GM12878 (cell line): ENCODE measurements around the gene COL2A1. TPM values are rescaled to one million over a fixed set of nuclear protein-coding genes. Genes with fewer than 3 reads are reported as not detected.

Experiments used
- ATAC-seq: fragments of 200-7000 bp; cut with Tn5 transposase; 3 replicates; pipeline ENCODE4 v1.9.1; 2020; ENCODE audit warnings: mild to moderate bottlenecking, moderate library complexity
- BruUV-seq: library from RNA; stranded (reverse); fragments of 400-500 nt; replicated peaks from 2 replicates; lab custom pipeline; 2021; lab: Mats Ljungman, UMichigan
- CTCF ChIA-PET: fragments of 300-600 bp; sonication (Branson Sonifier 250); formaldehyde crosslinking; extraction: SDS; loops from one replicate; lab custom pipeline; 2021; ENCODE audit warnings: inconsistent platforms; lab: Yijun Ruan, JAX
- POLR2A ChIA-PET: fragments of 350-600 bp; formaldehyde crosslinking; extraction: SDS; loops from one replicate; lab custom pipeline; 2021; ENCODE audit warnings: inconsistent platforms; lab: Charles Lee
- RAD21 ChIA-PET: fragments of 300-600 bp; sonication (Branson Sonifier 250); formaldehyde crosslinking; loops from one replicate; lab custom pipeline; 2023; ENCODE audit warnings: antibody characterized with exemption; ENCODE audit not compliant: unreplicated experiment; lab: Charles Lee
- SMC1A ChIA-PET: fragments of 300-600 bp; sonication (Branson Sonifier 250); formaldehyde crosslinking; loops from one replicate; lab custom pipeline; 2023; ENCODE audit not compliant: unreplicated experiment, uncharacterized antibody; lab: Charles Lee
- DNase-seq: peaks from one replicate; pipeline ENCODE4 v3.0.0-alpha.2; 2011; ENCODE audit warnings: low read depth, low spot score
- FAIRE-seq: peaks from 3 replicates; lab custom pipeline; 2011; peaks lifted over from hg19 to GRCh38; lab: Jason Lieb, UNC
- H2AFZ ChIP-seq: 2 replicates; pipeline ENCODE4 v1.6.0; 2011; ENCODE audit warnings: low read depth, low read length, control low read depth; ENCODE audit not compliant: control insufficient read depth
- H3K27ac ChIP-seq: 2 replicates; pipeline ENCODE4 v1.5.1; 2011; ENCODE audit warnings: control low read depth; ENCODE audit not compliant: control insufficient read depth, insufficient read depth
- H3K27me3 ChIP-seq, 2 experiments: replicated peaks in 1 of 2; 2 replicates each; pipeline versions ENCODE4 v1.6.0 to v1.6.1; 2011; ENCODE audit warnings: low read length in 1 of 2; ENCODE audit not compliant: control insufficient read depth in 2 of 2, insufficient read depth in 2 of 2
- H3K36me3 ChIP-seq, 2 experiments: 2 replicates each; pipeline ENCODE4 v1.5.1; 2011; ENCODE audit warnings: low read length in 1 of 2; ENCODE audit not compliant: control insufficient read depth in 2 of 2, insufficient read depth in 2 of 2
- H3K4me1 ChIP-seq: 2 replicates; pipeline ENCODE4 v1.6.1; 2011; ENCODE audit warnings: mild to moderate bottlenecking, low read length, moderate library complexity, mixed read lengths; ENCODE audit not compliant: control insufficient read depth, insufficient read depth
- H3K4me2 ChIP-seq: 2 replicates; pipeline ENCODE4 v1.6.0; 2011; ENCODE audit warnings: control low read depth; ENCODE audit not compliant: control insufficient read depth, insufficient read depth
- H3K4me3 ChIP-seq: fragments of 200-600 bp; sonication (generic); 2 replicates; pipeline ENCODE4 v1.5.1; 2016
- H3K79me2 ChIP-seq: 2 replicates; pipeline ENCODE4 v1.6.0; 2011; ENCODE audit warnings: low read length; ENCODE audit not compliant: control insufficient read depth, insufficient read depth
- H3K9ac ChIP-seq: 2 replicates; pipeline ENCODE4 v1.8.0; 2011; ENCODE audit warnings: low read length, control low read depth, mixed read lengths; ENCODE audit not compliant: control insufficient read depth, insufficient read depth
- H3K9me3 ChIP-seq: replicated peaks from 3 replicates; pipeline ENCODE4 v1.5.1; 2011; ENCODE audit warnings: mild to moderate bottlenecking, low read length; ENCODE audit not compliant: control insufficient read depth, insufficient read depth
- H4K20me1 ChIP-seq: 2 replicates; pipeline ENCODE4 v1.6.0; 2011; ENCODE audit not compliant: control insufficient read depth, insufficient read depth
- CBFB ChIP-seq: IDR thresholded peaks from 2 replicates; pipeline ENCODE4 v1.6.1; 2016; ENCODE audit warnings: antibody characterized with exemption, low read depth
- GABPA ChIP-seq: IDR thresholded peaks from 2 replicates; pipeline ENCODE4 v1.6.1; 2014; ENCODE audit warnings: antibody characterized with exemption, low read depth, mild to moderate bottlenecking, inconsistent platforms
- SMC3 ChIP-seq: IDR thresholded peaks from 2 replicates; pipeline ENCODE4 v1.6.1; 2011; ENCODE audit warnings: low read length, improper control_type of control experiment, borderline replicate concordance
- SUZ12 ChIP-seq: fragments of 200-600 bp; sonication (generic); IDR thresholded peaks from one replicate; pipeline ENCODE4 v1.6.1; 2018; ENCODE audit warnings: antibody characterized with exemption, mild to moderate bottlenecking; ENCODE audit not compliant: unreplicated experiment
- ZNF687 ChIP-seq: fragments of 450-650 bp; IDR thresholded peaks from 2 replicates; pipeline ENCODE4 v1.6.1; 2017; ENCODE audit warnings: mild to moderate bottlenecking, moderate library complexity
- whole genome bisulfite sequencing: methylation state at CpG from one replicate; pipeline ENCODE4 v1.1.6; 2016; ENCODE audit warnings: low lambda C conversion rate; ENCODE audit not compliant: insufficient replicate concordance, insufficient coverage; ENCODE audit errors: missing lambda C conversion rate; 5-methylcytosine and 5-hydroxymethylcytosine counted together
- in situ Hi-C: fragments of 300-500 bp; cut with MboI; formaldehyde crosslinking; loops from 9 replicates; pipeline ENCODE4 v1.14.3; 2018; ENCODE audit warnings: mixed read lengths
- intact Hi-C: fragments of 100-400 bp; cut with micrococcal nuclease; formaldehyde crosslinking; loops from one replicate; pipeline ENCODE4 v1.14.2; 2022; ENCODE audit not compliant: unreplicated experiment
- polyA plus RNA-seq, 11 experiments: library from polyadenylated mRNA; depleted of rRNA in 4 of 11; unstranded in 6 of 11; stranded (reverse) in 5 of 11; fragments of >200 nt; fragmentation: Nextera tagmentation in 4 of 11; fragmentation: Illumina TruSeq in 1 of 11; extraction: Ambion mirVana in 4 of 11; extraction: Trizol in 1 of 11; gene quantifications; 1 replicate in 1 of 11; 2 replicates in 10 of 11; pipeline versions ENCODE4 v1.2.1 to v1.2.3, GENCODE V29; 2011 to 2016; ENCODE audit warnings: inconsistent platforms in 2 of 11, missing spikeins in 2 of 11, low read depth in 1 of 11
- total RNA-seq, 4 experiments: library from RNA; depleted of rRNA in 3 of 4; stranded (reverse); fragments of >200 nt in 3 of 4; fragmentation: Illumina TruSeq in 1 of 4; extraction: Trizol in 1 of 4; gene quantifications; 2 replicates each; pipeline versions ENCODE4 v1.2.1 to v1.2.3, GENCODE V29; 2013 to 2021
- TF ChIP-seq, protein P1 (sequence below): fragments of 450-650 bp; IDR thresholded peaks from 2 replicates; pipeline ENCODE4 v1.6.1; 2017; ENCODE audit warnings: borderline replicate concordance

COL2A1 gene
- total and polyA plus RNA-seq, 10 of the 15 experiments (the other 5 are each of a cell fraction or from before 2014, with no cell fraction given) = 0.06 to 0.67 (median 0.19) TPM; not detected in 1

- TF ChIP-seq ZNF687 = no peak
Observed at GRCh38 chr12:48041591-48042423, 37.5 kb upstream of the COL2A1 start (continued).

- H3K36me3 ChIP-seq = peaks cover 0 to 4% of the 10 kb centered on the region in 2 experiments; a peak in 2 of 4 replicates
- ChIA-PET SMC1A (no interaction called here), CTCF (no interaction called here), POLR2A (no interaction called here), RAD21 (no interaction called here)
- H4K20me1 ChIP-seq = no peaks in the 10 kb centered on the region
- FAIRE-seq (no peak), ATAC-seq (no peak), DNase-seq (no peak)
- intact Hi-C loops (no loop called here), in situ Hi-C loops (no loop called here)
- H3K79me2 ChIP-seq = no peaks in the 10 kb centered on the region
- no peak overlapping the region for H2AFZ ChIP-seq
- no peaks in the 10 kb centered on the region; the same call in 1 of the 2 replicates for H3K4me1 ChIP-seq
- H3K4me2 ChIP-seq = no peak overlapping the region
- no peak overlapping the region for H3K9ac ChIP-seq
- H3K4me3 ChIP-seq = no peak overlapping the region
- no peaks in the 10 kb centered on the region for H3K9me3 ChIP-seq
- H3K27me3 ChIP-seq = no peaks in the 10 kb centered on the region
- H3K27ac ChIP-seq = no peak overlapping the region
- no TSS peak for BruUV-seq
- no peak for TF ChIP-seq GABPA
- no peak for TF ChIP-seq CBFB
- no peak for TF ChIP-seq SUZ12
- TF ChIP-seq SMC3 = no peak
- TF ChIP-seq, protein P1, sequence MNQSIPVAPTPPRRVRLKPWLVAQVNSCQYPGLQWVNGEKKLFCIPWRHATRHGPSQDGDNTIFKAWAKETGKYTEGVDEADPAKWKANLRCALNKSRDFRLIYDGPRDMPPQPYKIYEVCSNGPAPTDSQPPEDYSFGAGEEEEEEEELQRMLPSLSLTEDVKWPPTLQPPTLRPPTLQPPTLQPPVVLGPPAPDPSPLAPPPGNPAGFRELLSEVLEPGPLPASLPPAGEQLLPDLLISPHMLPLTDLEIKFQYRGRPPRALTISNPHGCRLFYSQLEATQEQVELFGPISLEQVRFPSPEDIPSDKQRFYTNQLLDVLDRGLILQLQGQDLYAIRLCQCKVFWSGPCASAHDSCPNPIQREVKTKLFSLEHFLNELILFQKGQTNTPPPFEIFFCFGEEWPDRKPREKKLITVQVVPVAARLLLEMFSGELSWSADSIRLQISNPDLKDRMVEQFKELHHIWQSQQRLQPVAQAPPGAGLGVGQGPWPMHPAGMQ = no peak
- WGBS = 70% methylated on average over 3 of the region's 3 CpGs
Observed at GRCh38 chr12:48040354-48040753, 36.1 kb upstream of the COL2A1 start.
